Ishikawa (cell line): ENCODE results near the gene OAT.

Experiments used
- MAX ChIP-seq: IDR thresholded peaks from 2 replicates; pipeline ENCODE4 v1.6.1; 2012
- NFIC ChIP-seq: IDR thresholded peaks from 2 replicates; pipeline ENCODE4 v1.6.1; 2012
- RAD21 ChIP-seq: IDR thresholded peaks from 2 replicates; pipeline ENCODE4 v1.6.1; 2012; ENCODE audit warnings: low read depth
- REST ChIP-seq: IDR thresholded peaks from 2 replicates; pipeline ENCODE4 v1.6.1; 2012; ENCODE audit warnings: low read depth, mild to moderate bottlenecking
- YY1 ChIP-seq: IDR thresholded peaks from 2 replicates; pipeline ENCODE4 v1.6.1; 2012; ENCODE audit warnings: low read depth

GRCh38 chr10:124350806-124351205 lies 67.9 kb downstream of the OAT start:
- TF ChIP-seq NFIC (no peak), YY1 (no peak), RAD21 (no peak), REST (no peak), MAX (no peak)
